CD4-positive, CD25-positive, alpha-beta regulatory T cell (primary cell): ENCODE data around the gene TCFL5. TPM values are rescaled to one million over a fixed set of nuclear protein-coding genes. Genes with fewer than 3 reads are reported as not detected.
"Not testable (repeated sequence)": the region's sequence is repeated elsewhere in the genome, so short reads cannot be mapped to it uniquely, and the experiment has no call there.

ENCODE experiments used
- ATAC-seq, 2 donors: fragments of 150-1000 bp; cut with Tn5 transposase; one replicate each; pipeline ENCODE4 v1.10.0; 2021; ENCODE audit warnings: low read depth in 2 of 2, moderate number of reproducible peaks in 2 of 2, moderate library complexity in 1 of 2
- DNase-seq, 3 donors: peaks; one replicate each; pipeline versions ENCODE4 v3.0.0 to v3.0.0-alpha.2; 2012 to 2022; ENCODE audit warnings: mixed read lengths in 1 of 3
- H3K27ac ChIP-seq: one replicate; pipeline ENCODE4 v1.7.0; 2013; ENCODE audit warnings: mild to moderate bottlenecking, low read length; ENCODE audit not compliant: insufficient read depth, poor library complexity, severe bottlenecking
- H3K27me3 ChIP-seq: one replicate; pipeline ENCODE4 v1.7.0; 2013; ENCODE audit warnings: low read length; ENCODE audit not compliant: control insufficient read depth, insufficient read depth
- H3K36me3 ChIP-seq: one replicate; pipeline ENCODE4 v1.7.0; 2013; ENCODE audit warnings: mild to moderate bottlenecking, low read length, moderate library complexity; ENCODE audit not compliant: control insufficient read depth, insufficient read depth
- H3K4me1 ChIP-seq: 2 replicates; pipeline ENCODE4 v1.7.0; 2013; ENCODE audit warnings: mild to moderate bottlenecking, low read length; ENCODE audit not compliant: insufficient read depth, control insufficient read depth, poor library complexity, severe bottlenecking
- H3K4me3 ChIP-seq: one replicate; pipeline ENCODE4 v1.7.0; 2013; ENCODE audit warnings: low read depth, mild to moderate bottlenecking, low read length, moderate library complexity
- H3K9me3 ChIP-seq, 2 experiments: 1 replicate in 1 of 2; 2 replicates in 1 of 2; pipeline ENCODE4 v1.7.0; 2013; ENCODE audit warnings: low read length in 2 of 2, mild to moderate bottlenecking in 1 of 2, moderate library complexity in 1 of 2; ENCODE audit not compliant: control insufficient read depth in 2 of 2
- H3K27ac Mint-ChIP-seq, 3 donors: one replicate each; pipeline ENCODE4 v1.8.0; 2020 to 2022; ENCODE audit warnings: mild to moderate bottlenecking in 3 of 3, mixed read lengths in 3 of 3, moderate library complexity in 2 of 3
- H3K27me3 Mint-ChIP-seq: one replicate; pipeline ENCODE4 v1.8.0; 2022; ENCODE audit warnings: mild to moderate bottlenecking, mixed read lengths
- H3K36me3 Mint-ChIP-seq: one replicate; pipeline ENCODE4 v1.8.0; 2020; ENCODE audit warnings: mixed read lengths
- H3K4me1 Mint-ChIP-seq, 4 donors: one replicate each; pipeline ENCODE4 v1.8.0; 2020 to 2022; ENCODE audit warnings: mixed read lengths in 4 of 4, mild to moderate bottlenecking in 1 of 4
- H3K4me3 Mint-ChIP-seq, 4 donors: one replicate each; pipeline ENCODE4 v1.8.0; 2020 to 2022; ENCODE audit warnings: mild to moderate bottlenecking in 4 of 4, mixed read lengths in 4 of 4, moderate library complexity in 3 of 4
- H3K9me3 Mint-ChIP-seq, 7 donors: one replicate each; pipeline ENCODE4 v1.8.0; 2020 to 2022; ENCODE audit warnings: mixed read lengths in 7 of 7, mild to moderate bottlenecking in 3 of 7, moderate library complexity in 2 of 7
- polyA plus RNA-seq, 4 donors: library from polyadenylated mRNA; unstranded; fragments of 300-500 nt; fragmentation: Illumina TruSeq; gene quantifications; one replicate each; pipeline ENCODE4 v1.2.3, GENCODE V29; 2021
- total RNA-seq: library from RNA; stranded (reverse); gene quantifications from one replicate; pipeline ENCODE4 v1.2.3, GENCODE V29; 2022

TCFL5 gene
- total and polyA plus RNA-seq, 5 donors from 2014 or later: 0.53 to 3.8 (median 1.2) TPM

DNA sequence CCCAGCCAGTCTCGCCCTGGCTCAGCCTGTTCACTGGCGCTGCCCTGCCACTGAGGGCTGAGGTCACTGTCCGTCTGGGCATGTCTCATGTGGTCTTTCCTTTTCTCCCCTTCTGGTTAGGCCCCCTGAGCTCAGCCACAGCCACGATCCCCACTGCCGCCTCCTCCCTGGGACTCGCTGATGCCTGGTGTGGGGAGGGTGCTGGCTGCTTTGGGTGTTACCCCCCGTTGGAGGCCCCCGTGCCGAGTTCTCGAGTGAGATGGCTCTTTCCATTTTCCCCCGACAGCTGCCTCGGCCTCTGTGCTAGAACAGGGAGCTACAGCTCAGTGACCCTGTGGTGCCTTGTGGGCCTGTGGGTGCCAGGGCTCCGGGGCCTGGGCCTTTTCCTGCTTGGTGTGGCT is 14.9 kb upstream of the TCFL5 start:
- peaks cover 6% of the 10 kb centered on the region for H3K27me3 Mint-ChIP-seq
- peaks cover 0 to 1% (median 0%) of the 10 kb centered on the region in 7 donors for H3K9me3 Mint-ChIP-seq
- peaks cover 3% of the 10 kb centered on the region for H3K36me3 Mint-ChIP-seq
- H3K4me1 ChIP-seq: no peaks in the 10 kb centered on the region
- H3K27me3 ChIP-seq: no peaks in the 10 kb centered on the region
- H3K27ac ChIP-seq: no peak overlapping the region
- ATAC-seq: no peak
- H3K4me1 Mint-ChIP-seq: peaks cover 6 to 21% (median 9%) of the 10 kb centered on the region in 4 donors
- H3K27ac Mint-ChIP-seq: peak overlapping the region in 1 of 3 donors; percentile 63
- peaks cover 6% of the 10 kb centered on the region for H3K36me3 ChIP-seq
- DNase-seq: no peak
- H3K4me3 Mint-ChIP-seq: peak overlapping the region in 1 of 4 donors; percentile 74
- no peak overlapping the region for H3K4me3 ChIP-seq
- H3K9me3 ChIP-seq: no peaks in the 10 kb centered on the region

- H3K27ac Mint-ChIP-seq: peak overlapping the region in 2 of 3 donors; percentile 55 to 63
Measured at GRCh38 chr20:62875419-62876361, 14.1 kb upstream of the TCFL5 start.

GRCh38 chr20:62874964-62875344 is 13.3 kb upstream of the TCFL5 start:
- Histone ChIP-seq H3K4me1 (no peaks in the 10 kb centered on the region), H3K27ac (no peak overlapping the region), H3K36me3 (no peaks in the 10 kb centered on the region), H3K4me3 (no peak overlapping the region), H3K9me3 (no peaks in the 10 kb centered on the region), H3K27me3 (no peaks in the 10 kb centered on the region)
- Mint-ChIP-seq H3K36me3 (no peaks in the 10 kb centered on the region), H3K4me3 (no peak overlapping the region), H3K9me3 (peaks cover 0 to 1% (median 0%) of the 10 kb centered on the region in 7 donors), H3K27ac (no peak overlapping the region), H3K27me3 (peaks cover 12% of the 10 kb centered on the region), H3K4me1 (peaks cover 6 to 19% (median 8%) of the 10 kb centered on the region in 4 donors)
- ATAC-seq: no peak
- no peak for DNase-seq

More at GRCh38 chr20:62875419-62876361, 14.1 kb upstream of the TCFL5 start:
- H3K36me3 ChIP-seq: no peaks in the 10 kb centered on the region
- no peak for DNase-seq
- no peaks in the 10 kb centered on the region for H3K27me3 ChIP-seq
- H3K9me3 Mint-ChIP-seq: peaks cover 0 to 1% (median 0%) of the 10 kb centered on the region in 7 donors
- no peak for ATAC-seq
- peaks cover 10% of the 10 kb centered on the region for H3K27me3 Mint-ChIP-seq
- no peaks in the 10 kb centered on the region for H3K36me3 Mint-ChIP-seq
- H3K4me3 ChIP-seq: no peak overlapping the region
- no peaks in the 10 kb centered on the region for H3K9me3 ChIP-seq
- H3K4me3 Mint-ChIP-seq: peak overlapping the region in 1 of 4 donors; percentile 48
- H3K27ac ChIP-seq: no peak overlapping the region
- peaks cover 6 to 19% (median 8%) of the 10 kb centered on the region in 4 donors for H3K4me1 Mint-ChIP-seq
- H3K4me1 ChIP-seq: no peaks in the 10 kb centered on the region

DNA sequence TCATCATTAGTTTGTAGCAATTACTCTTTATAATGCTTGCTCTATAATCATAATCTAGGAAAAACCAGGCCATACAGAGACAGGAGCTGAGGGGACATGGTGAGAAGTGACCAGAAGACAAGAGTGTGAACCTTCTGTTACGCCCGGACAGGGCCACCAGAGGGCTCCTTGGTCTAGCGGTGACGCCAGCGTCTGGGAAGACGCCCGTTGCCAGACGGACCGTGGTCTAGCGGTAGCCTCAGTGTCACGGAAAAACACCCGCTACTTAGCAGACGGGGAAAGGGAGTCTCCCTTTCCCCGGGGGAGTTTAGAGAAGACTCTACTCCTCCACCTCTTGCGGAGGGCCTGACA is 12.0 kb upstream of the TCFL5 start:
- not testable (repeated sequence) for H3K36me3 ChIP-seq, H3K27ac ChIP-seq, H3K4me1 ChIP-seq, H3K9me3 ChIP-seq, H3K4me3 ChIP-seq, ATAC-seq, H3K9me3 Mint-ChIP-seq, H3K36me3 Mint-ChIP-seq, H3K27me3 ChIP-seq
- Mint-ChIP-seq H3K4me1 (peaks cover 6 to 19% (median 8%) of the 10 kb centered on the region in 4 donors), H3K27me3 (peaks cover 15% of the 10 kb centered on the region), H3K4me3 (peak overlapping the region; percentile 13 to 72 (median 50)), H3K27ac (peak overlapping the region in 1 of 3 donors; percentile 41)
- DNase-seq: peak in 1 of 3 donors; percentile 20

DNA sequence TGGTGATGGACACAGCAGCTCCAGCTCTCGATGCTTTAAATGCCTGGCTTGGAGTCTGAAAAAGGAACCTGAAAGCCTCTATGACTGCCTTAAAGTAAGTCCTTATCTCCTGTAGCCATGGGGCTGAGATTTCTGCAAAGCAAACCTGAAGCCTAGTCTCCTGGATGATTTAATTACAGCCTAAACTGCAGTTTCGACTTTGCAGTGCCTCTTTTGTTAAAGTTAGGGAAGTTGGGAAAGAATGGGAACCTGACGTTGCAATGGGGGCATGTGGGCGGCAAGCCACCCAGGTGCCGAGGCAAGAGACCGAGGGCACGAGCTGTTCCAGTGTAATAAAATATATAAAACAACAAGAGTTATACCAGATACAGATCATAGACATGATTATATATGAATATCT is 11.7 kb upstream of the TCFL5 start:
- Mint-ChIP-seq H3K4me1 (peaks cover 6 to 19% (median 8%) of the 10 kb centered on the region in 4 donors), H3K27me3 (peaks cover 15% of the 10 kb centered on the region), H3K36me3 (no peaks in the 10 kb centered on the region), H3K9me3 (peaks cover 0 to 2% (median 0%) of the 10 kb centered on the region in 7 donors), H3K4me3 (peak overlapping the region in 1 of 4 donors; percentile 34), H3K27ac (peak overlapping the region in 1 of 3 donors; percentile 41)
- no peak for ATAC-seq
- Histone ChIP-seq H3K36me3 (no peaks in the 10 kb centered on the region), H3K4me3 (no peak overlapping the region), H3K4me1 (no peaks in the 10 kb centered on the region), H3K9me3 (no peaks in the 10 kb centered on the region), H3K27ac (no peak overlapping the region), H3K27me3 (no peaks in the 10 kb centered on the region)
- DNase-seq: no peak

GRCh38 chr20:62872862-62873261 is 11.2 kb upstream of the TCFL5 start:
- no peak overlapping the region for H3K27ac ChIP-seq
- no peaks in the 10 kb centered on the region for H3K36me3 Mint-ChIP-seq
- H3K27ac Mint-ChIP-seq: no peak overlapping the region

DNA sequence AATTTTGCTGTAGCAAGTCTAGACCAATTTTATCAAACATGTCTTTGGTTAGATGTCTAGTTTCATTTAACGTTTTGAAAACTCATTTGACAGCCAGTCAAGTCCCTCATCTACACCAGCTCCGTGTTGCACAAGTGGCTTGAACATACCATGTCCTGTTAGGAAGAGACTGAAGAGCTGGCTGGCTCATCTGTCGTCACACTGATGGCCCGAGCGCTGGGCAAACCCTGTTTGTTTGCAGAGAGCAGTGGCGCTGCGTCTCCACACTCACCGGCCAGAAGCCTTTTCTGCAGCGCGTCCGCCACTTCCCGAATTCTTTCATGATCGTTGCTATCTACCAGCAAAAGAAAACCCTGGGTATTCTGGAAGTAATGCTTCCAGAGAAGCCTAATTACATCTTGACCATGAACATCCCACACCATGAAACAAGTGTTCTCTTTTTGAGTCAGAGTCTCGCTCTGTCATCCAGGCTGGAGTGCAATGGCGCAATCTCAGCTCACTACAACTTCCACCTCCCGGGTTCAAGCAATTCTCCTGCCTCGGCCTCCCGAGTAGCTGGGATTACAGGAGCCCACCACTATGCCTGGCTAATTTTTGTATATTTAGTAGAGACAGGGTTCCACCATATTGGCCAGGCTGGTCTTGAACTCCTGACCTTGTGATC is 10.7 kb upstream of the TCFL5 start:
- Histone ChIP-seq H3K27ac (no peak overlapping the region), H3K36me3 (no peaks in the 10 kb centered on the region), H3K9me3 (no peaks in the 10 kb centered on the region), H3K27me3 (no peaks in the 10 kb centered on the region), H3K4me1 (no peaks in the 10 kb centered on the region), H3K4me3 (no peak overlapping the region)
- DNase-seq (no peak), ATAC-seq (no peak)
- Mint-ChIP-seq H3K27ac (no peak overlapping the region), H3K27me3 (peaks cover 24% of the 10 kb centered on the region), H3K4me3 (no peak overlapping the region), H3K4me1 (peaks cover 6 to 19% (median 8%) of the 10 kb centered on the region in 4 donors), H3K9me3 (peaks cover 0 to 2% (median 0%) of the 10 kb centered on the region in 7 donors), H3K36me3 (no peaks in the 10 kb centered on the region)

More at GRCh38 chr20:62872862-62873261, 11.2 kb upstream of the TCFL5 start:
- no peaks in the 10 kb centered on the region for H3K36me3 ChIP-seq
- H3K4me1 ChIP-seq: no peaks in the 10 kb centered on the region
- no peak overlapping the region for H3K4me3 ChIP-seq
- Mint-ChIP-seq H3K27me3 (peaks cover 19% of the 10 kb centered on the region), H3K4me3 (no peak overlapping the region), H3K9me3 (peaks cover 0 to 2% (median 0%) of the 10 kb centered on the region in 7 donors), H3K4me1 (peaks cover 6 to 19% (median 8%) of the 10 kb centered on the region in 4 donors)
- H3K27me3 ChIP-seq: no peaks in the 10 kb centered on the region
- DNase-seq (no peak), ATAC-seq (no peak)
- no peaks in the 10 kb centered on the region for H3K9me3 ChIP-seq
